Thoracic aorta (tissue), 2 donors: Measurements from ENCODE around the gene CPEB3. TPM values are rescaled to one million over a fixed set of nuclear protein-coding genes. Genes with fewer than 3 reads are reported as not detected.
A peak's percentile ranks its signal among the peaks of the same experiment; 100 is the strongest.
"Not testable (repeated sequence)": the region's sequence is repeated elsewhere in the genome, so short reads cannot be mapped to it uniquely, and the experiment has no call there.

Experiments
- ATAC-seq: fragments of 150-250 bp; one replicate; pipeline ENCODE4 v1.8.0; 2017; ENCODE audit warnings: low read depth; ENCODE audit not compliant: insufficient number of reproducible peaks, low FRiP score
- DNase-seq: peaks from one replicate; pipeline ENCODE4 v3.0.0-alpha.2; 2020; ENCODE audit warnings: low spot score
- H3K27ac ChIP-seq, 2 donors: fragments of 200-600 bp; sonication (generic); 1 replicate in 1 of 2; 2 replicates in 1 of 2; pipeline ENCODE4 v1.5.1; 2016; ENCODE audit warnings: mild to moderate bottlenecking in 2 of 2, moderate library complexity in 2 of 2
- H3K27me3 ChIP-seq: fragments of 200-600 bp; sonication (generic); replicated peaks from 2 replicates; pipeline ENCODE4 v1.6.0; 2016; ENCODE audit warnings: mild to moderate bottlenecking; ENCODE audit not compliant: insufficient read depth
- H3K36me3 ChIP-seq: fragments of 200-600 bp; sonication (generic); one replicate; pipeline ENCODE4 v1.5.1; 2016
- H3K4me1 ChIP-seq, 2 donors: fragments of 200-600 bp; sonication (generic); 1 replicate in 1 of 2; 2 replicates in 1 of 2; pipeline versions ENCODE4 v1.5.1 to v1.6.0; 2016; ENCODE audit warnings: low read depth in 2 of 2, mild to moderate bottlenecking in 1 of 2; ENCODE audit not compliant: control insufficient read depth in 1 of 2
- H3K4me3 ChIP-seq: fragments of 200-600 bp; sonication (generic); 2 replicates; pipeline ENCODE4 v1.5.1; 2016; ENCODE audit warnings: mild to moderate bottlenecking
- H3K9me3 ChIP-seq: fragments of 200-600 bp; sonication (generic); 2 replicates; pipeline ENCODE4 v1.5.1; 2016
- total RNA-seq, 2 donors: library from RNA; depleted of rRNA; stranded (reverse); fragments of >200 nt; gene quantifications; one replicate each; pipeline versions ENCODE4 v1.1.0 to v1.2.3, GENCODE V29; 2016
- TF ChIP-seq, protein P1 (sequence below): fragments of 200-600 bp; sonication (generic); IDR thresholded peaks from one replicate; pipeline ENCODE4 v1.5.1; 2019; ENCODE audit warnings: antibody characterized with exemption

The CPEB3 gene
- total RNA-seq, 2 donors from 2014 or later = 6.8 to 12.2 TPM

DNA sequence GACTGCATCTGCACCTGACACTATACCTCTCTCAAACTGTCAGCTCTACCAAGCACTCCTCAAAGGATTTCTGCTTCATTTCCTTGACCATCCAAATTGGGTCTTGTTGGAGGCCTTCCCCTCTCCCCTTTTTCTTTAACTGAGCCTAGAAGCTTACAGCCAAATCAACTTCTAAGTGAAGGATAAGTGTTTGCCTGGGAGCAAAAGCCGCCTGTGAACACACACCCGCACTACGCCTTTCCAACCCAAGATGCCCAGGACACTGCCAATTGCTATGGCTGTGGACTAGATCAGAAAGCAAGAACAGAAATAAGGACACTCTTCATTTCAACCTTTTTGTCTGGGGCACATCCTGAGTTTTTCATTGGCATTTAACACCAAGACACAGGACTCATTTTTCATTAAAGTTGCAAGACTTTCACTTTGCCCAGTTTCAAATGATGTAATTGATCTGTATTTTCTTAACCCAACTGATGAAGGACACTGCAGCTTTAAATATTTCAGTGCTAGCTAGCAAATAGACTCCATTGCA, 52.8 kb downstream of the CPEB3 start:
- Histone ChIP-seq H3K36me3 (no peaks in the 10 kb centered on the region), H3K27ac (no peak overlapping the region), H3K4me3 (no peak overlapping the region), H3K9me3 (no peaks in the 10 kb centered on the region), H3K4me1 (peaks cover 10 to 29% of the 10 kb centered on the region in 2 donors), H3K27me3 (no peaks in the 10 kb centered on the region)
- DNase-seq (no peak), ATAC-seq (no peak)
- TF ChIP-seq, protein P1, sequence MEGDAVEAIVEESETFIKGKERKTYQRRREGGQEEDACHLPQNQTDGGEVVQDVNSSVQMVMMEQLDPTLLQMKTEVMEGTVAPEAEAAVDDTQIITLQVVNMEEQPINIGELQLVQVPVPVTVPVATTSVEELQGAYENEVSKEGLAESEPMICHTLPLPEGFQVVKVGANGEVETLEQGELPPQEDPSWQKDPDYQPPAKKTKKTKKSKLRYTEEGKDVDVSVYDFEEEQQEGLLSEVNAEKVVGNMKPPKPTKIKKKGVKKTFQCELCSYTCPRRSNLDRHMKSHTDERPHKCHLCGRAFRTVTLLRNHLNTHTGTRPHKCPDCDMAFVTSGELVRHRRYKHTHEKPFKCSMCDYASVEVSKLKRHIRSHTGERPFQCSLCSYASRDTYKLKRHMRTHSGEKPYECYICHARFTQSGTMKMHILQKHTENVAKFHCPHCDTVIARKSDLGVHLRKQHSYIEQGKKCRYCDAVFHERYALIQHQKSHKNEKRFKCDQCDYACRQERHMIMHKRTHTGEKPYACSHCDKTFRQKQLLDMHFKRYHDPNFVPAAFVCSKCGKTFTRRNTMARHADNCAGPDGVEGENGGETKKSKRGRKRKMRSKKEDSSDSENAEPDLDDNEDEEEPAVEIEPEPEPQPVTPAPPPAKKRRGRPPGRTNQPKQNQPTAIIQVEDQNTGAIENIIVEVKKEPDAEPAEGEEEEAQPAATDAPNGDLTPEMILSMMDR = no peak

DNA sequence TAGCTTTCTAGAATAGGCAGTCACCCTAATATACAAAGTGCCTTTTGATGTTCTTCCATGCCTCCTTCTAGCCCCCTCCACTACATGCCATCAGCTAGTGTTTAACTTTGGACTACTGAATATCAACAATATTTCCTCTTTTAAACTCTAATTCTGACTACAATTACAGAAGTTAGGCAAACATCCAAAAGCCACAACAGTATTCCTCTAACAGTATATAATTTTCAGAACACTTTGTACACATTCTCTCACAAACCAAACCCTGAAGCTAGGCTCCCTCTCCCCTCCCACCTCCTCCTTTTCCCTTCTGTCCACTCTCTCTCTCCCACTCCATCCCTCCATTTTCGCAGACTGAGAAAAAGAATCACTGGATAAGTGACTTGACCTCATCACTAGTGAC, 59.7 kb downstream of the CPEB3 start:
- TF ChIP-seq, protein P1 = no peak
- no peak for ATAC-seq
- Histone ChIP-seq H3K27ac (no peak overlapping the region), H3K27me3 (no peaks in the 10 kb centered on the region), H3K36me3 (peaks cover 2% of the 10 kb centered on the region), H3K9me3 (no peaks in the 10 kb centered on the region), H3K4me3 (no peak overlapping the region), H3K4me1 (peaks cover 3 to 14% of the 10 kb centered on the region in 2 donors)
- no peak for DNase-seq

DNA sequence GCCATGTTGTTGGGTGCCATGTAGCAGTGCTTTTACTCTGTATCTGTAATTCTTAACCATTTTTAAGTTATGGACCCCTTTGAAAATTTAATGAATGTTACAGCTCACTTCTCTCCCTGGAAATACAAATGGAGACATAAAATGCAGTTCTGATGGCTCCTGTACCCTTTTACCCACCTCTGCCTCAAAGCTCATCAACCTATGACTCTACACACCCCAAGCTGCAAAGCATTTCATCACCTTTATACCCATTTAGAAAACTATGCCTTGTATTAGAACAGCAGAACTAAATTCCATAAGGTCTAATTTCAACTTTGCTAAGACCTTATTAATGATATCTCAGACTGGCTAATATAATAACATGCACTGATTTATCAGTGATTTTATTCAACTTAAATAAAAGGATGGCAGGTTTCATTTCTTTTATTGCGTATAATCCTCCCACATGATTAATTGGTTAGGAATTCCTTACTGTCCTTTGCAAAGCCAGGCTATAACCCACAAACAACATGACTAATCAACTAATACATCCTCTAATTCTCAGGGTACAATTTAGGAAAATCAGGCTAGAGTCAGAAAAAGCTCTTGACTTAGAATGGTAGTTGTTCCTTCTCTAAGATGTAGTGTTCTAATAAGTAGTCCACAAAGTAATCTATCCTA, 68.1 kb downstream of the CPEB3 start:
- TF ChIP-seq, protein P1 = no peak
- H3K27me3 ChIP-seq = no peaks in the 10 kb centered on the region
- H3K4me3 ChIP-seq = no peak overlapping the region
- no peaks in the 10 kb centered on the region for H3K9me3 ChIP-seq
- ATAC-seq (no peak), DNase-seq (no peak)
- no peaks in the 10 kb centered on the region for H3K36me3 ChIP-seq
- no peaks in the 10 kb centered on the region for H3K4me1 ChIP-seq
- no peak overlapping the region for H3K27ac ChIP-seq

- Histone ChIP-seq H3K36me3 (peaks cover 7% of the 10 kb centered on the region), H3K4me1 (no peaks in the 10 kb centered on the region), H3K4me3 (no peak overlapping the region), H3K27me3 (no peaks in the 10 kb centered on the region), H3K9me3 (no peaks in the 10 kb centered on the region), H3K27ac (no peak overlapping the region)
- DNase-seq (no peak), ATAC-seq (no peak)
- TF ChIP-seq, protein P1 = no peak
These were observed 71.3 kb downstream of the CPEB3 start for GRCh38 chr10:92219559-92219958.

- Histone ChIP-seq H3K9me3 (no peaks in the 10 kb centered on the region), H3K27me3 (no peaks in the 10 kb centered on the region), H3K4me1 (no peaks in the 10 kb centered on the region), H3K4me3 (no peak overlapping the region), H3K27ac (no peak overlapping the region), H3K36me3 (peaks cover 7% of the 10 kb centered on the region)
- no peak for DNase-seq
- TF ChIP-seq, protein P1 = no peak
- no peak for ATAC-seq
These were observed 72.3 kb downstream of the CPEB3 start for GRCh38 chr10:92218569-92218968.

DNA sequence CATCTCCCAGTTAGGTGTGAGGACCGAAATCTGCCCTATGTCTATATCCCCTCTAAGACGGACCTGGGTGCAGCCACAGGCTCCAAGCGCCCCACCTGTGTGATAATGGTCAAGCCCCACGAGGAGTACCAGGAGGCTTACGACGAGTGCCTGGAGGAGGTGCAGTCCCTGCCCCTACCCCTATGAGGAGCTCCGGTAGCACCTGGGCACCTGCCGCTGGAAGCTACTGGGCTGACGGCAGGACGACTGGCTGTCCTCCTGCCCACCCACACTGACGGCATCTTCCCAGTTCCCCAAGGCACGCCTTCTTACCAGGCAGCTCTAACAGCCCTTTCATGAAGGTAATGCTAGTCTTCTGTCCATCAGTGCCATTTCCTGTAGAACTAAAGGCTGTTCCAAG, 74.3 kb downstream of the CPEB3 start:
- H3K4me3 ChIP-seq, H3K27me3 ChIP-seq, H3K27ac ChIP-seq, H3K9me3 ChIP-seq, H3K4me1 ChIP-seq, DNase-seq, H3K36me3 ChIP-seq, ATAC-seq: not testable (repeated sequence)

GRCh38 chr10:92215222-92215621, 75.7 kb downstream of the CPEB3 start:
- H3K27me3 ChIP-seq, H3K36me3 ChIP-seq, H3K4me3 ChIP-seq, ATAC-seq, H3K9me3 ChIP-seq, DNase-seq: not testable (repeated sequence)
- peaks cover 0 to 11% of the 10 kb centered on the region in 2 donors for H3K4me1 ChIP-seq
- peak overlapping the region in 1 of 2 donors; percentile 43 for H3K27ac ChIP-seq
